ENCODE results near the gene CFAP45.

DNA sequence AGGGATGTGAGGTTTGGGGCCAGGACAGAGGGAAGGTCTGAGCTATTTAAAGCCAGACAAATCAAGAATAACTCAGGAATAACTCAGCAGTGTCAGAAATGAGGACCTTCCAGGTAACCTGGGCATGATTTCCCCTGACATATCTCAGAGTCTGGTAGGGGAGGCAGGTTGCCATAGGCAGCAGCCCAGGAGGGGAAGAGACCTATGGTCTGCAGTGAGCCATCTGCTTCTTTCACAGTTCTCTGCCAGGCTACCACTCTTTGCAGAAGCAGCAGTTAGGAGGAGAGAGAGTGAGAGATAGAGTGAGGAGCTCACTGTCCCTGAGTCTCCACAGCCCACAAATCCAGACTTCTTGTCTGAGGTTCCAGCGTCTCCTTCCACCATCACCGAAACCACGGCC is 31.2 kb downstream of the CFAP45 start:
- TF ChIP-seq, protein P1, sequence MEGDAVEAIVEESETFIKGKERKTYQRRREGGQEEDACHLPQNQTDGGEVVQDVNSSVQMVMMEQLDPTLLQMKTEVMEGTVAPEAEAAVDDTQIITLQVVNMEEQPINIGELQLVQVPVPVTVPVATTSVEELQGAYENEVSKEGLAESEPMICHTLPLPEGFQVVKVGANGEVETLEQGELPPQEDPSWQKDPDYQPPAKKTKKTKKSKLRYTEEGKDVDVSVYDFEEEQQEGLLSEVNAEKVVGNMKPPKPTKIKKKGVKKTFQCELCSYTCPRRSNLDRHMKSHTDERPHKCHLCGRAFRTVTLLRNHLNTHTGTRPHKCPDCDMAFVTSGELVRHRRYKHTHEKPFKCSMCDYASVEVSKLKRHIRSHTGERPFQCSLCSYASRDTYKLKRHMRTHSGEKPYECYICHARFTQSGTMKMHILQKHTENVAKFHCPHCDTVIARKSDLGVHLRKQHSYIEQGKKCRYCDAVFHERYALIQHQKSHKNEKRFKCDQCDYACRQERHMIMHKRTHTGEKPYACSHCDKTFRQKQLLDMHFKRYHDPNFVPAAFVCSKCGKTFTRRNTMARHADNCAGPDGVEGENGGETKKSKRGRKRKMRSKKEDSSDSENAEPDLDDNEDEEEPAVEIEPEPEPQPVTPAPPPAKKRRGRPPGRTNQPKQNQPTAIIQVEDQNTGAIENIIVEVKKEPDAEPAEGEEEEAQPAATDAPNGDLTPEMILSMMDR (IDR thresholded peaks at IDR 0.05) = no peak
- no peak for TF ChIP-seq POLR2A (IDR thresholded peaks at IDR 0.05)
